DOHH2 (cell line): Measurements from ENCODE around the gene NR1I3.

Experiments
- H3F3A ChIP-seq: fragments of 200-600 bp; sonication (generic), shearing (Covaris generic); 2 replicates; pipeline ENCODE4 v1.6.0; 2016; ENCODE audit warnings: antibody characterized with exemption, mild to moderate bottlenecking; ENCODE audit not compliant: control insufficient read depth, insufficient read depth
- H3K27ac ChIP-seq: fragments of 200-600 bp; sonication (generic); 2 replicates; pipeline ENCODE4 v1.5.1; 2014; ENCODE audit warnings: low read depth, mild to moderate bottlenecking, low read length, moderate library complexity
- H3K27me3 ChIP-seq: fragments of 200-600 bp; sonication (generic); 2 replicates; pipeline ENCODE4 v1.6.1; 2014; ENCODE audit warnings: mild to moderate bottlenecking, low read length, mixed read lengths; ENCODE audit not compliant: control insufficient read depth
- H3K36me3 ChIP-seq: fragments of 200-600 bp; sonication (generic); 2 replicates; pipeline ENCODE4 v1.6.1; 2014; ENCODE audit warnings: mild to moderate bottlenecking, low read length, moderate library complexity, mixed read lengths; ENCODE audit not compliant: control insufficient read depth
- H3K4me1 ChIP-seq: fragments of 200-600 bp; sonication (generic); 2 replicates; pipeline ENCODE4 v1.6.1; 2014; ENCODE audit warnings: mild to moderate bottlenecking, low read length, mixed read lengths; ENCODE audit not compliant: control insufficient read depth
- H3K4me2 ChIP-seq: fragments of 200-600 bp; sonication (generic); 2 replicates; pipeline ENCODE4 v1.6.0; 2014; ENCODE audit warnings: mild to moderate bottlenecking, low read length, moderate library complexity
- H3K4me3 ChIP-seq: fragments of 200-600 bp; sonication (generic); 2 replicates; pipeline ENCODE4 v1.5.1; 2014; ENCODE audit warnings: mild to moderate bottlenecking, low read length, mixed read lengths
- H3K79me2 ChIP-seq: fragments of 200-600 bp; sonication (generic); 2 replicates; pipeline ENCODE4 v1.6.1; 2014; ENCODE audit warnings: mild to moderate bottlenecking, low read length, mixed read lengths; ENCODE audit not compliant: control insufficient read depth
- H3K9me2 ChIP-seq: fragments of 200-600 bp; sonication (generic); replicated peaks from 2 replicates; pipeline ENCODE4 v1.6.1; 2014; ENCODE audit warnings: mild to moderate bottlenecking, low read length, mixed read lengths; ENCODE audit not compliant: control insufficient read depth
- H3K9me3 ChIP-seq: fragments of 200-600 bp; sonication (generic); 2 replicates; pipeline ENCODE4 v1.6.1; 2014; ENCODE audit warnings: antibody characterized with exemption, low read length, mixed read lengths; ENCODE audit not compliant: control insufficient read depth, insufficient read depth
- H4K20me1 ChIP-seq: fragments of 200-600 bp; sonication (generic); 2 replicates; pipeline ENCODE4 v1.6.0; 2014; ENCODE audit warnings: low read depth, mild to moderate bottlenecking, antibody characterized with exemption, low read length, moderate library complexity; ENCODE audit not compliant: control insufficient read depth, insufficient read depth
- CTCF ChIP-seq: fragments of 200-600 bp; sonication (generic); IDR thresholded peaks from one replicate; pipeline ENCODE4 v1.5.1; 2014; ENCODE audit warnings: antibody characterized with exemption, mild to moderate bottlenecking, low read depth, low read length; ENCODE audit not compliant: poor library complexity, severe bottlenecking
- EZH2phosphoT487 ChIP-seq: fragments of 200-600 bp; sonication (generic); IDR thresholded peaks from 2 replicates; pipeline ENCODE4 v1.6.1; 2017; ENCODE audit warnings: borderline replicate concordance, mild to moderate bottlenecking, antibody characterized with exemption, low read length, moderate library complexity, mixed read lengths

The NR1I3 gene

GRCh38 chr1:161228032-161228431, 10.0 kb downstream of the NR1I3 start:
- TF ChIP-seq CTCF (no peak), EZH2phosphoT487 (no peak)
- H3K4me1 ChIP-seq = peaks cover 24% of the 10 kb centered on the region
- H3F3A ChIP-seq = no peaks in the 10 kb centered on the region
- no peaks in the 10 kb centered on the region for H3K27me3 ChIP-seq
- peaks cover 30% of the 10 kb centered on the region for H3K36me3 ChIP-seq
- no peaks in the 10 kb centered on the region for H3K9me3 ChIP-seq
- H3K4me3 ChIP-seq = peak overlapping the region; percentile 81
- peak overlapping the region; percentile 38 for H3K27ac ChIP-seq
- no peaks in the 10 kb centered on the region for H4K20me1 ChIP-seq
- H3K79me2 ChIP-seq = peaks cover 11% of the 10 kb centered on the region
- no peaks in the 10 kb centered on the region for H3K9me2 ChIP-seq
- H3K4me2 ChIP-seq = peak overlapping the region; percentile 81

- Histone ChIP-seq H3K36me3 (peaks cover 30% of the 10 kb centered on the region), H3K4me3 (peak overlapping the region; percentile 81), H3K4me1 (peaks cover 24% of the 10 kb centered on the region), H3K9me2 (no peaks in the 10 kb centered on the region), H3K27me3 (no peaks in the 10 kb centered on the region), H3K27ac (peak overlapping the region; percentile 38), H3K4me2 (peak overlapping the region; percentile 81), H3F3A (no peaks in the 10 kb centered on the region), H3K9me3 (no peaks in the 10 kb centered on the region), H4K20me1 (no peaks in the 10 kb centered on the region), H3K79me2 (peaks cover 11% of the 10 kb centered on the region)
- TF ChIP-seq CTCF = peak; percentile 99
- no peak for TF ChIP-seq EZH2phosphoT487
Observed at GRCh38 chr1:161227196-161227871, 10.7 kb downstream of the NR1I3 start.

GRCh38 chr1:161226759-161227158, 11.2 kb downstream of the NR1I3 start:
- Histone ChIP-seq H3F3A (no peaks in the 10 kb centered on the region), H3K27me3 (no peaks in the 10 kb centered on the region), H3K27ac (peak overlapping the region; percentile 38), H3K4me3 (peak overlapping the region; percentile 81), H4K20me1 (no peaks in the 10 kb centered on the region), H3K36me3 (peaks cover 30% of the 10 kb centered on the region), H3K9me3 (no peaks in the 10 kb centered on the region), H3K4me1 (peaks cover 24% of the 10 kb centered on the region), H3K9me2 (no peaks in the 10 kb centered on the region), H3K79me2 (peaks cover 11% of the 10 kb centered on the region), H3K4me2 (peak overlapping the region; percentile 81)
- TF ChIP-seq CTCF = no peak
- no peak for TF ChIP-seq EZH2phosphoT487
